ENCODE results near the gene SLC24A3. TPM values are rescaled to one million over a fixed set of nuclear protein-coding genes. Genes with fewer than 3 reads are reported as not detected.
A peak's percentile ranks its signal among the peaks of the same experiment; 100 is the strongest.
"Not testable (repeated sequence)": the region's sequence is repeated elsewhere in the genome, so short reads cannot be mapped to it uniquely, and the experiment has no call there.

SLC24A3 gene
- total RNA-seq, 3 donors from 2014 or later = 4.9 to 12.3 (median 5.9) TPM

DNA sequence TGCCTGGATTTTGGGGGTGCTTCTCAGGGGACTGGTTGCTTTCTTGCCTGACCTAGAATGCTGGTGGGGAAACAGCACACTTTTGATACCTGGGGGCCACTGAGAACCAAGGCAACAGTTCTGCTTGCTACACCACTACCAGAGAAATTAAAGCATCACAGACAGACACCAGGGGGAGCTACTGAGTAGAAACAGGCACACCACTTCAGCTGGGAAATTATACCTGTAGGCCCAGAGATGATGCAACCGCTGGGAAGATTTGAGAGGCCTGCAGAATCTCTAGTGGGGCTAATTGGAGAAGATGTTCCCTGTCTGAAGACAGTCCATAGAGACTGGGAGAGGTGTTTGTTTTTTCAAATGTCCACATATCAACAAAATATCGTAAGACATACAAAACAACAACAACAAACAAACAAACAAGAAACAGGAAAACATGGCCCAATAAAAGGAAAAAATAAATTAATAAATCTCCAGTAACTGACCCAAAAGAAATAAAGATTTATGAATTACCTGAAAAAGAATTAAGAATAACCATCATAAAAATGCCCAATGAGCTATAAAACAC, 416.2 kb downstream of the SLC24A3 start:
- H3K4me3 ChIP-seq = no peak overlapping the region
- no peaks in the 10 kb centered on the region for H3K9me3 ChIP-seq
- intact Hi-C loops (cut with DNase I; ENCODE audit: low total_unique reads) = no loop called here
- no peak overlapping the region for H3K27ac ChIP-seq
- peak in 1 of 2 donors; percentile 35 for DNase-seq (ENCODE audit: low spot score in 2 of 2)
- H3K27me3 ChIP-seq = no peaks in the 10 kb centered on the region
- H3K4me1 ChIP-seq = no peaks in the 10 kb centered on the region
- TF ChIP-seq POLR2AphosphoS5 (IDR thresholded peaks at IDR 0.05) (no peak), POLR2A (IDR thresholded peaks at IDR 0.05) (no peak)
- TF ChIP-seq, protein P1, sequence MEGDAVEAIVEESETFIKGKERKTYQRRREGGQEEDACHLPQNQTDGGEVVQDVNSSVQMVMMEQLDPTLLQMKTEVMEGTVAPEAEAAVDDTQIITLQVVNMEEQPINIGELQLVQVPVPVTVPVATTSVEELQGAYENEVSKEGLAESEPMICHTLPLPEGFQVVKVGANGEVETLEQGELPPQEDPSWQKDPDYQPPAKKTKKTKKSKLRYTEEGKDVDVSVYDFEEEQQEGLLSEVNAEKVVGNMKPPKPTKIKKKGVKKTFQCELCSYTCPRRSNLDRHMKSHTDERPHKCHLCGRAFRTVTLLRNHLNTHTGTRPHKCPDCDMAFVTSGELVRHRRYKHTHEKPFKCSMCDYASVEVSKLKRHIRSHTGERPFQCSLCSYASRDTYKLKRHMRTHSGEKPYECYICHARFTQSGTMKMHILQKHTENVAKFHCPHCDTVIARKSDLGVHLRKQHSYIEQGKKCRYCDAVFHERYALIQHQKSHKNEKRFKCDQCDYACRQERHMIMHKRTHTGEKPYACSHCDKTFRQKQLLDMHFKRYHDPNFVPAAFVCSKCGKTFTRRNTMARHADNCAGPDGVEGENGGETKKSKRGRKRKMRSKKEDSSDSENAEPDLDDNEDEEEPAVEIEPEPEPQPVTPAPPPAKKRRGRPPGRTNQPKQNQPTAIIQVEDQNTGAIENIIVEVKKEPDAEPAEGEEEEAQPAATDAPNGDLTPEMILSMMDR (IDR thresholded peaks at IDR 0.05) = peak in 2 of 3 donors; percentile 37 to 50
- no peaks in the 10 kb centered on the region for H3K36me3 ChIP-seq

DNA sequence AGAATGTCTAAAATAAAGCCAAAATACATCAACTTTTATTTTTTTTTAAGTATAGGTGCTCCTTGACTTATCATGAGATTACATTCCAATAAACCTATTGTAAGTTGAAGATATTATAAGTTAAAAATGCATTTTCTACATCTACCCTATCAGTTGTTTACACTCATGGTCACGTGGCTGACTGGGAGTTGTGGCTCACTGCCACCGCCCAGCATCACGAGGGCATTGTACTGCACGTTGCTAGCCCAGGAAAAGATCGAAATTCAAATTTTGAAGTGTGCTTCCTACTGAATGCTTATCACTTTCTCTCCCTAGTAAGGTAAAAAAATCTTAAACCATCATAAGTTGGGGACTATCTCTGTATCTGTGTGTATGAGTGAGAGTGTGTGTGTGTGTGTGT, 419.0 kb downstream of the SLC24A3 start:
- H3K36me3 ChIP-seq = no peaks in the 10 kb centered on the region
- no peak overlapping the region for H3K4me3 ChIP-seq
- H3K4me1 ChIP-seq = no peaks in the 10 kb centered on the region
- no peaks in the 10 kb centered on the region for H3K27me3 ChIP-seq
- intact Hi-C loops (cut with DNase I; ENCODE audit: low total_unique reads) = no loop called here
- DNase-seq (ENCODE audit: low spot score in 2 of 2) = no peak
- no peak for TF ChIP-seq POLR2AphosphoS5 (IDR thresholded peaks at IDR 0.05)
- no peak for TF ChIP-seq POLR2A (IDR thresholded peaks at IDR 0.05)
- TF ChIP-seq, protein P1 (IDR thresholded peaks at IDR 0.05) = no peak
- H3K9me3 ChIP-seq = no peaks in the 10 kb centered on the region
- H3K27ac ChIP-seq = no peak overlapping the region

DNA sequence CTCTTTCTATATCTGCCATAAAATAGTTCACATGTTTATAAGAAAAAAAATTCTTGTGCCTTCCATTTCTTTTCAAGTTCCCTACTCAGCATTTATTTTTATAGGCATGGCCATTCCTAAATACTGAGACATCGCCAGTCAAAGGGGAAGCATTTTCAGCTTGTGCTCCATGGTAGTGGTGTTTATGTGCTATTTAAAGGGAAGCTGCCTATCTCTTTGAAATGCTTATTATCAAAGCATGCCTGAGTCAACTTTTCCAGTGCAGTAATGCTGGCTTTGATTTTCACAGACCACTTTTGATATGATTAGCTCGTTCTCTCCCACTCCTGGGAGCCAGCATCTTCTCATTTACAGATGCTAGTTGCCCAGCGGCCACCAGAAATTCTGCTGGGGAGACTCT, 421.5 kb downstream of the SLC24A3 start:
- H3K4me1 ChIP-seq = no peaks in the 10 kb centered on the region
- H3K27me3 ChIP-seq = no peaks in the 10 kb centered on the region
- intact Hi-C loops (cut with DNase I; ENCODE audit: low total_unique reads) = no loop called here
- H3K4me3 ChIP-seq = no peak overlapping the region
- DNase-seq (ENCODE audit: low spot score in 2 of 2) = no peak
- no peaks in the 10 kb centered on the region for H3K36me3 ChIP-seq
- TF ChIP-seq, protein P1 (IDR thresholded peaks at IDR 0.05) = no peak
- TF ChIP-seq POLR2A (IDR thresholded peaks at IDR 0.05) (no peak), POLR2AphosphoS5 (IDR thresholded peaks at IDR 0.05) (no peak)
- no peaks in the 10 kb centered on the region for H3K9me3 ChIP-seq
- H3K27ac ChIP-seq = no peak overlapping the region

DNA sequence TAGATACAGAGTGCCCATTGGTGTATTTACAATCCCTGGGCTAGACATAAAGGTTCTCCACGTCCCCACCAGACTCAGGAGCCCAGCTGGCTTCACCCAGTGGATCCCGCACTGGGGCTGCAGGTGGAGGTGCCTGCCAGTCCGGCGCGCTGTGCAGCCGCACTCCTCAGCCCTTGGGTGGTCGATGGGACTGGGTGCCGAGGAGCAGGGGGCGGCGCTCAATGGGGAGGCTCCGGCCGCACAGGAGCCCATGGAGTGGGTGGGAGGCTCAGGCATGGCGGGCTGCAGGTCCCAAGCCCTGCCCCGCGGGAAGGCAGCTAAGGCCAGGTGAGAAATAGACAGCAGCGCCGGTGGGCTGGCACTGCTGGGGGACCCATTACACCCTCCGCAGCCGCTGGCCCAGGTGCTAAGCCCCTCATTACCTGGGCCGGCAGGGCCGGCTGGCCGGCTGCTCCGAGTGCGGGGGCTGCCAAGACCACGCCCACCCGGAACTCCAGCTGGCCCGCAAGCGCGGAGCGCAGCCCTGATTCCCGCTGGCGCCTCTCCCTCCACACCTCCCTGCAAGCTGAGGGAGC, 427.1 kb downstream of the SLC24A3 start:
- DNase-seq (ENCODE audit: low spot score in 2 of 2); H3K27me3 ChIP-seq; H3K4me3 ChIP-seq; H3K4me1 ChIP-seq; intact Hi-C loops (cut with DNase I; ENCODE audit: low total_unique reads); H3K27ac ChIP-seq; H3K9me3 ChIP-seq; H3K36me3 ChIP-seq: not testable (repeated sequence)

DNA sequence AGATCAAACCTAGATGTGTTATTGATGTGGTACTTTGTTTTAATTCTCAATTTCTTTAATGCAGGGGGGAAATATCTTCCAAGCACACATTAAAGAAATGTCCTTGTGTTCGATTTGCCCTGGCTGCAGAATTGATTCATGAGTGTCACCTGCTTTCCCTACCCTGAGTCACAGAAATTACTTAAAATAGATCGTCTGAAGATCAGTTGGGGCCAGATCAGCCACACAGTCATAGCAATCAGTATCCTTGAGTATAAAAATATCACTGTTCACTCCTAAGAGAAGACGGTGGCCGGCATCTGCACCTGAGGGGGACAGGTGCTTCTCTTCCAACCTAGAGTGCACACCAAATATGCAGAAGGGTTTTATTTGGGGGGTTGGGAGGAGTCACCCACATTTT, 430.4 kb downstream of the SLC24A3 start:
- intact Hi-C loops (cut with DNase I; ENCODE audit: low total_unique reads) = no loop called here
- no peak overlapping the region for H3K27ac ChIP-seq

More for the DNA sequence above, 430.4 kb downstream of the SLC24A3 start:
- TF ChIP-seq, protein P1 (IDR thresholded peaks at IDR 0.05) = no peak
- TF ChIP-seq POLR2A (IDR thresholded peaks at IDR 0.05) (no peak), POLR2AphosphoS5 (IDR thresholded peaks at IDR 0.05) (no peak)
- no peaks in the 10 kb centered on the region for H3K4me1 ChIP-seq
- no peaks in the 10 kb centered on the region for H3K36me3 ChIP-seq
- no peak for DNase-seq (ENCODE audit: low spot score in 2 of 2)
- no peaks in the 10 kb centered on the region for H3K9me3 ChIP-seq
- H3K27me3 ChIP-seq = no peaks in the 10 kb centered on the region
- no peak overlapping the region for H3K4me3 ChIP-seq

All from breast epithelium (tissue), 4 donors.